Stomach (tissue), 9 donors: Measurements from ENCODE around the gene RBL1. TPM values are rescaled to one million over a fixed set of nuclear protein-coding genes. Genes with fewer than 3 reads are reported as not detected.
"Not testable (repeated sequence)": the region's sequence is repeated elsewhere in the genome, so short reads cannot be mapped to it uniquely, and the experiment has no call there.

Experiments
- DNase-seq, 2 donors: peaks; one replicate each; pipeline versions ENCODE4 v3.0.0 to v3.0.0-alpha.2; 2013 to 2019
- H3K27ac ChIP-seq, 5 donors: fragments of 200-600 bp in 4 of 5; sonication (generic) in 4 of 5; one replicate each; pipeline ENCODE4 v1.5.1; 2013 to 2019; ENCODE audit warnings: mild to moderate bottlenecking in 1 of 5, moderate library complexity in 1 of 5
- H3K27me3 ChIP-seq, 3 donors: fragments of 200-600 bp; sonication (generic); one replicate each; pipeline ENCODE4 v1.5.1; 2017 to 2019; ENCODE audit warnings: mixed run types in 1 of 3
- H3K36me3 ChIP-seq, 4 donors: fragments of 200-600 bp; sonication (generic); 1 replicate in 3 of 4; 2 replicates in 1 of 4; pipeline ENCODE4 v1.5.1; 2016 to 2019
- H3K4me1 ChIP-seq, 4 donors: fragments of 200-600 bp; sonication (generic); one replicate each; pipeline ENCODE4 v1.5.1; 2016 to 2019
- H3K4me3 ChIP-seq, 4 donors: fragments of 200-600 bp; sonication (generic) in 3 of 4; one replicate each; pipeline ENCODE4 v1.5.1; 2016 to 2019; ENCODE audit warnings: mild to moderate bottlenecking in 1 of 4
- H3K9me3 ChIP-seq, 4 donors: fragments of 200-600 bp; sonication (generic); one replicate each; pipeline ENCODE4 v1.5.1; 2016 to 2019
- CTCF ChIP-seq, 7 experiments: fragments of 450-650 bp in 4 of 7; fragments of 200-600 bp in 3 of 7; sonication (generic) in 3 of 7; IDR thresholded peaks; one replicate each; pipeline ENCODE4 v1.5.1; 2016 to 2019; ENCODE audit warnings: antibody characterized with exemption in 7 of 7, control low read depth in 2 of 7, mild to moderate bottlenecking in 1 of 7
- EP300 ChIP-seq: sonication (generic); formaldehyde crosslinking; IDR thresholded peaks from one replicate; pipeline ENCODE4 v1.6.1; 2017; ENCODE audit warnings: antibody characterized with exemption
- POLR2A ChIP-seq, 4 donors: fragments of 450-650 bp; IDR thresholded peaks; one replicate each; pipeline ENCODE4 v1.6.1; 2016; ENCODE audit warnings: antibody characterized with exemption in 4 of 4, control low read depth in 2 of 4, mild to moderate bottlenecking in 1 of 4, moderate library complexity in 1 of 4
- POLR2AphosphoS5 ChIP-seq, 3 donors: sonication (generic); formaldehyde crosslinking; IDR thresholded peaks; one replicate each; pipeline ENCODE4 v1.6.1; 2016; ENCODE audit warnings: antibody characterized with exemption in 3 of 3
- WGBS, 5 donors: extraction: QIAGEN DNeasy Blood & Tissue Kit in 3 of 5; methylation state at CpG; one replicate each; pipeline versions ENCODE4 v1.1.5 to v1.1.7; 2013 to 2018; 5-methylcytosine and 5-hydroxymethylcytosine counted together
- intact Hi-C: fragments of 100-400 bp; cut with DNase I; formaldehyde crosslinking; loops from one replicate; pipeline ENCODE4 v1.15.1; 2023; ENCODE audit warnings: low total_unique reads
- polyA plus RNA-seq, 3 donors: library from polyadenylated mRNA; stranded (reverse); fragments of 200-250 nt; gene quantifications; one replicate each; pipeline ENCODE4 v1.2.3, GENCODE V29; 2013
- total RNA-seq, 5 donors: library from RNA; depleted of rRNA; stranded (reverse); fragments of >200 nt; gene quantifications; one replicate each; pipeline versions ENCODE4 v1.1.0 to v1.2.3, GENCODE V29; 2014 to 2016
- donor health status: healthy with polysubstance abuse.
- donor health status: Bipolar disorder and iron deficiency.
- donor health status: healthy.

The RBL1 gene
- total and polyA plus RNA-seq, 8 donors, result 1.5 to 13.0 (median 2.5) TPM

- H3K9me3 ChIP-seq, result no peaks in the 10 kb centered on the region
- TF ChIP-seq POLR2AphosphoS5 (IDR thresholded peaks at IDR 0.05) (no peak), POLR2A (IDR thresholded peaks at IDR 0.05) (no peak), CTCF (IDR thresholded peaks at IDR 0.05) (no peak), EP300 (no peak)
- no peaks in the 10 kb centered on the region for H3K27me3 ChIP-seq
- no peak overlapping the region for H3K27ac ChIP-seq
- 81 to 89% (median 83%) methylated on average over 7 of the region's 7 CpGs for WGBS, 5 donors
- no peak for DNase-seq
- H3K4me3 ChIP-seq, result no peak overlapping the region
- H3K36me3 ChIP-seq, result peaks cover 3 to 56% (median 43%) of the 10 kb centered on the region in 4 donors
- H3K4me1 ChIP-seq, result no peaks in the 10 kb centered on the region
- intact Hi-C loops, result no loop called here
Observed at GRCh38 chr20:36998652-36999051, 97.1 kb downstream of the RBL1 start.

GRCh38 chr20:36997121-36997520, 98.7 kb downstream of the RBL1 start:
- 73 to 85% (median 75%) methylated on average over 1 of the region's 1 CpG for WGBS, 5 donors
- intact Hi-C loops, result no loop called here
- no peak for TF ChIP-seq POLR2A (IDR thresholded peaks at IDR 0.05)
- no peak for TF ChIP-seq EP300
- TF ChIP-seq CTCF (IDR thresholded peaks at IDR 0.05), result no peak
- no peak for TF ChIP-seq POLR2AphosphoS5 (IDR thresholded peaks at IDR 0.05)
- Histone ChIP-seq H3K36me3 (peaks cover 3 to 47% (median 30%) of the 10 kb centered on the region in 4 donors), H3K27me3 (no peaks in the 10 kb centered on the region), H3K27ac (no peak overlapping the region), H3K4me3 (no peak overlapping the region), H3K9me3 (peaks cover 0 to 11% (median 7%) of the 10 kb centered on the region in 4 donors), H3K4me1 (no peaks in the 10 kb centered on the region)
- no peak for DNase-seq

GRCh38 chr20:36994221-36994620, 101.6 kb downstream of the RBL1 start:
- Histone ChIP-seq H3K36me3 (peaks cover 3 to 47% (median 30%) of the 10 kb centered on the region in 4 donors), H3K9me3 (peaks cover 0 to 11% (median 7%) of the 10 kb centered on the region in 4 donors)
- DNase-seq, H3K27me3 ChIP-seq, H3K4me1 ChIP-seq, H3K27ac ChIP-seq, intact Hi-C loops, H3K4me3 ChIP-seq: not testable (repeated sequence)
- 91 to 97% (median 96%) methylated on average over 4 of the region's 4 CpGs for WGBS, 5 donors

- no peak for DNase-seq
- TF ChIP-seq EP300, result no peak
- no peaks in the 10 kb centered on the region for H3K4me1 ChIP-seq
- WGBS, 5 donors, result 90 to 98% (median 95%) methylated on average over 4 of the region's 4 CpGs
- no peaks in the 10 kb centered on the region for H3K27me3 ChIP-seq
- intact Hi-C loops, result no loop called here
- peaks cover 3 to 34% (median 18%) of the 10 kb centered on the region in 4 donors for H3K36me3 ChIP-seq
- no peak overlapping the region for H3K27ac ChIP-seq
- no peak overlapping the region for H3K4me3 ChIP-seq
- H3K9me3 ChIP-seq, result peaks cover 0 to 11% (median 7%) of the 10 kb centered on the region in 4 donors
Observed at GRCh38 chr20:36992802-36993334, 102.9 kb downstream of the RBL1 start.

GRCh38 chr20:36991703-36992102, 104.1 kb downstream of the RBL1 start:
- Histone ChIP-seq H3K4me1 (no peaks in the 10 kb centered on the region), H3K36me3 (peaks cover 3 to 31% (median 15%) of the 10 kb centered on the region in 4 donors), H3K27ac (no peak overlapping the region), H3K9me3 (peaks cover 0 to 11% (median 7%) of the 10 kb centered on the region in 4 donors), H3K27me3 (no peaks in the 10 kb centered on the region), H3K4me3 (no peak overlapping the region)
- TF ChIP-seq EP300, result no peak
- TF ChIP-seq CTCF (IDR thresholded peaks at IDR 0.05), result no peak
- no peak for TF ChIP-seq POLR2A (IDR thresholded peaks at IDR 0.05)
- no peak for TF ChIP-seq POLR2AphosphoS5 (IDR thresholded peaks at IDR 0.05)
- intact Hi-C loops, result no loop called here
- 87 to 94% (median 91%) methylated on average over 3 of the region's 3 CpGs for WGBS, 5 donors
- DNase-seq, result no peak
